ENCODE measurements around the gene UGT1A5. TPM values are rescaled to one million over a fixed set of nuclear protein-coding genes. Genes with fewer than 3 reads are reported as not detected.
"Not testable (repeated sequence)": the region's sequence is repeated elsewhere in the genome, so short reads cannot be mapped to it uniquely, and the experiment has no call there.

The UGT1A5 gene
- polyA plus RNA-seq, 1 donor (not counting 4 experiments of a cell fraction or from before 2014, with no cell fraction given): 1.3 TPM

DNA sequence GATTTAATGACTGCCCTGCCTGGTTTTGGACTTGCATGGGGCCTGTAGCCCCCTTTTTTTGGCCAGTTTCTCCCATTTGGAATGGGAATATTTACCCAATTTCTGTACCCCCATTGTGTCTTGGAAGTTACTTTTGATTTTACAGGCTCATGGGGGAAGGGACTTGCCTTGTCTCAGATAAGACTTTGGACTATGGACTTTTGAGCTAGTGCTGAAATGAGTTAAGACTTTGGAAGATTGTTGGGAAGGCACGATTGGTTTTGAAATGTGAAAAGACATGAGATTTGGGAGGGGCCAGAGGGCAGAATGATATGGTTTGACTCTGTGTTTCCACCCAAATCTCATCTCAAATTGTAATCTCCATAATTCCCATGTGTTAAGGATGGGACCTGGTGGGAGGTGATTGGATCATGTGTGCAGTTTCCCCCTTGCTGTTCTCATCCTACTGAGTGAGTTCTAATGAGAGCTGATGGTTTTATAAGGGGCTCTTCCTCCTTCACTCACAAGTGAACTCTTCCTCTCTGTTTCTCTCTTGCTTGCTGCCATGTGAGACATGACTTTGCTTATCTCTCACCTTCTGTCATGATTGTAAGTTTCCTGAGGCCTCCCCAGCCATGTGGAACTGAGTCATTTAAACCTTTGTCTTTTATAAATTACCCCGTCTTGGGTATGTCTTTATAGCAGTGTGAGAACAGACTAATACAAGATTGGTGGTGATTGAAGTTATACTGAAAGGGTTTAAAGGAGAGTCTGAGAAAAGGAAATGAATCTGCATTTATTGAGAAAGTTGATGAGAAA is 38.7 kb downstream of the UGT1A5 start:
- H3K27ac ChIP-seq (ENCODE audit: control insufficient read depth, insufficient read depth, low read length); H3K9ac ChIP-seq (ENCODE audit: control insufficient read depth, extremely low read depth, insufficient read depth, low read length); H4K20me1 ChIP-seq (ENCODE audit: control insufficient read depth, extremely low read depth, insufficient read depth, low read length); FAIRE-seq; dilution Hi-C loops (cut with MboI; ENCODE audit: extremely low pct_ligation_motif_present, low sequenced_read_pairs); H3K9me3 ChIP-seq (ENCODE audit: control insufficient read depth, low read depth, low read length); H3K4me2 ChIP-seq (ENCODE audit: control insufficient read depth, extremely low read depth, insufficient read depth, low read depth, low read length); H3K4me1 ChIP-seq (ENCODE audit: control insufficient read depth, extremely low read depth, insufficient read depth, low read length); H3K4me3 ChIP-seq (ENCODE audit: control insufficient read depth in 2 of 3, extremely low read depth in 1 of 3, insufficient read depth in 2 of 3, low read depth in 1 of 3, low read length in 3 of 3); H3K79me2 ChIP-seq (ENCODE audit: control insufficient read depth, insufficient read depth, low read length); H2AFZ ChIP-seq (ENCODE audit: control insufficient read depth, low read length); DNase-seq (ENCODE audit: low read depth, low spot score); H3K9me1 ChIP-seq (ENCODE audit: control insufficient read depth, extremely low read depth, insufficient read depth, low read length); H3K27me3 ChIP-seq (ENCODE audit: control insufficient read depth, extremely low read depth, insufficient read depth, low read length): not testable (repeated sequence)
- H3K36me3 ChIP-seq (ENCODE audit: control insufficient read depth in 2 of 2, extremely low read depth in 1 of 2, insufficient read depth in 2 of 2, low read length in 2 of 2): peaks cover 4 to 11% of the 10 kb centered on the region in 2 experiments

- no peak for DNase-seq (ENCODE audit: low read depth, low spot score)
- no peak for TF ChIP-seq EZH2 (IDR thresholded peaks at IDR 0.05; ENCODE audit: low read length)
- TF ChIP-seq CTCF (optimal IDR thresholded peaks at IDR 0.05 in 1 of 3, IDR thresholded peaks at IDR 0.05 in 1 of 3, conservative IDR thresholded peaks at IDR 0.05 in 1 of 3; ENCODE audit: extremely low read depth in 1 of 3, insufficient read depth in 2 of 3, low read length in 3 of 3): no peak
- H3K9me3 ChIP-seq (ENCODE audit: control insufficient read depth, low read depth, low read length): no peaks in the 10 kb centered on the region
- H3K4me3 ChIP-seq (ENCODE audit: control insufficient read depth in 2 of 3, extremely low read depth in 1 of 3, insufficient read depth in 2 of 3, low read depth in 1 of 3, low read length in 3 of 3): no peak overlapping the region
- H4K20me1 ChIP-seq (ENCODE audit: control insufficient read depth, extremely low read depth, insufficient read depth, low read length): peaks cover 2% of the 10 kb centered on the region
- peaks cover under 1% of the 10 kb centered on the region for H3K4me1 ChIP-seq (ENCODE audit: control insufficient read depth, extremely low read depth, insufficient read depth, low read length)
- no peak overlapping the region for H3K27ac ChIP-seq (ENCODE audit: control insufficient read depth, insufficient read depth, low read length)
- peaks cover 2% of the 10 kb centered on the region for H3K79me2 ChIP-seq (ENCODE audit: control insufficient read depth, insufficient read depth, low read length)
- H2AFZ ChIP-seq (ENCODE audit: control insufficient read depth, low read length): no peak overlapping the region
- no peak for FAIRE-seq
- dilution Hi-C loops (cut with MboI; ENCODE audit: extremely low pct_ligation_motif_present, low sequenced_read_pairs): no loop called here
- H3K9ac ChIP-seq (ENCODE audit: control insufficient read depth, extremely low read depth, insufficient read depth, low read length): no peak overlapping the region
- H3K27me3 ChIP-seq (ENCODE audit: control insufficient read depth, extremely low read depth, insufficient read depth, low read length): no peaks in the 10 kb centered on the region
- H3K4me2 ChIP-seq (ENCODE audit: control insufficient read depth, extremely low read depth, insufficient read depth, low read depth, low read length): no peak overlapping the region
- peaks cover 2 to 11% of the 10 kb centered on the region in 2 experiments for H3K36me3 ChIP-seq (ENCODE audit: control insufficient read depth in 2 of 2, extremely low read depth in 1 of 2, insufficient read depth in 2 of 2, low read length in 2 of 2)
- no peaks in the 10 kb centered on the region for H3K9me1 ChIP-seq (ENCODE audit: control insufficient read depth, extremely low read depth, insufficient read depth, low read length)
These were observed 42.3 kb downstream of the UGT1A5 start for GRCh38 chr2:233754872-233755611.

Data from keratinocyte (primary cell).